C4-2B (cell line): ENCODE measurements around the gene RORC.

Experiments
- CTCF ChIP-seq: fragments of 450-650 bp; conservative IDR thresholded peaks from 2 replicates; pipeline ENCODE4 v1.5.1; 2017; ENCODE audit warnings: mild to moderate bottlenecking
- ZFX ChIP-seq: fragments of 450-650 bp; IDR thresholded peaks from 2 replicates; pipeline ENCODE4 v1.6.1; 2017

GRCh38 chr1:151814426-151814825 is 17.2 kb downstream of the RORC start:
- TF ChIP-seq CTCF (no peak), ZFX (no peak)
